NCI-H187 (cell line): ENCODE measurements around the gene LRCH1.

Source experiments
- DNase-seq, 2 experiments: peaks; one replicate each; lab custom pipeline; 2025; lab: John Stamatoyannopoulos, UW

LRCH1 gene

DNA sequence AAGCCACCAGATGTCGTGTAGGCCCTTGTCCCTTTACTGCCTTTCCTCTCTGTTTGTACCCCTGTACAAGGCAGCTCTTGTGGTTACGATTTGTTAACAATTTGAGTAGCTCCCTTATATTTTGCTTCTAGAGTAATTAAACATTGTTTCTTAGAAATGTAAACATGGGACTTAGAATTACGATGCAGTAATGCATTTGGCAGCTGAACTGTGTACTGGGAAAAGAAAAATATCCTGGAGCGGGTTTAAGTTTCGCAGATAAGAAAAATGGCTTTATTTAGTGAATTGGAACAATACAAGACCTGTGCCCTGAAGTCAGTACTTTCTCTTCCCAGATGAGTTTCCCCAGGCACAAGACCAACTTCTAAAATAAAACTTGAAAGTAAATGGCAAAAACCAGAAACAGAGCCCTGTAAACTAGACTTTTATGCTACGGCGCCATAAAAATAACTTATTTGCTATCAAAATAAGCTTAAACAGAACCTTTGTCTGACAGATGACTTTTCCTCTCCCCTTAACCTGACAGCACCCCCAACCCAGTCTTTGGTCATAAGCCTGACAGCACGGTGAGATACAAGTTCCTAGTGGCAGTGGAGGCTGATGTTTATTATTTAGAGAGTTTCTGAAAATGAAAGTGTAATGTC lies 63.0 kb downstream of the LRCH1 start:
- no peak for DNase-seq

DNA sequence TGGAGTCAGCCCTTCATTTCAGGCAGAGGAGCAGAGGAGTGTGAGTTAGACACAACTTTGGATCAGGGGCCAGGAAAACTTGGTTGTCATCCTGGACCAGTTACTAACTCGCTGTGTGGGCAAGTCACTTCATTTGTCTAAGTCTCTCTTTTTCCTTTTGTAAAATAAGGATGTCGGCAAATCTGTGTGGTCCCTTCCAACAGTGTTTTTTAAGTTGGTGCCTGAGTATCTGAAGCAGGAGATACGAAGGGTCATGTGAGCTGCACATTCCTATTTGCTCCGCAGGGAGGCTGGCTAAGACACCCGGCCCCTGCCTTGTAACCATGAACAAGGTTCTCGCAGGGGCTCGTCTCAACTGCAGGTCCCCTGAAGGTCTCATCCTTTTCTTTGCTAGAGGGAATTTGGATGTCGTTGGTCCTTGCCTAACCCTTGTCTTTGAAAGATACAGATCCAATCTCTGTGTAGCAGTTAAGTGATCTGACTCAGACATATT lies 64.3 kb downstream of the LRCH1 start:
- DNase-seq = no peak

DNA sequence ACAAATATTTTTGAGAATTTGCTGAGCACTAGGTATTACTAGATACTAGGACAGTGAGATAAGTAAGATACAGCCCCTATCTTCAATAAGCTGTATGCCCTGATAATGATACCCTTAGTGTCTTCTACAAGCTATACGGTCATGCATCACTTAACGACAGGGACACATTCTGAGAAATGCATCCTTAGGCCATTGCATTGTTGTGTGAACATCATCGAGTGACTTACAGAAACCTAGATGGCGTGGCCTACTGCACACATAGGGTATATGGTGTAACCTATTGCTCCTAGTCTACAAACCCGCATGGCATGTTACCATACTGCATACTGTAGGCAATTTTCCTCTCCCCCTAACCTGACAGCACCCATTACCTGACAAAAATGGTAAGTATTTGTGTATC lies 64.9 kb downstream of the LRCH1 start:
- no peak for DNase-seq

DNA sequence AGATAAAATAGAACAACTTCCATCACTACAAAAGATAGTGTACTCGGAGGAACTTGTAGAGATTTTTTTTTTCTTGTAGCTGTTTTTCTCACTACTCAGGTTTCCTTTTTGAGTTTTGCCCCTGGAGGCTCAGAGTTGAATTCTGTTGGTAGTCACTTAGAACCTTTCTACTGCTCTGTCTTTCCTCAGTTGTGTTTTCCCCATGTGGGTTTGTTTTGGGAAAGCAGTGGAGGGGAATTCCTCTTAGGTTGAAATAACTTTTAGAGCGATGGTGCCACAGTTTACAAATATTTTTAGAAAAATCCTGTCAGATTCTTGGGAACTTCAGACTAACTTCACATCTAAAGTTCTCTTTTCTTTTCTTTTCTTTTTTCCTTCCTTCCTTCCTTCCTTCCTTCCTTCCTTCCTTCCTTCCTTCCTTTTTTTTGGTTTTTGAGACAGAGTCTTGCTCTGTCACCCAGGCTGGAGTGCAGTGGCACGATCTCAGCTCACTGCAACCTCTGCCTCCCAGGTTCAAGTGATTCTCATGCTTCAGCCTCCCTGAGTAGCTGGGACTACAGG lies 65.8 kb downstream of the LRCH1 start:
- no peak for DNase-seq

DNA sequence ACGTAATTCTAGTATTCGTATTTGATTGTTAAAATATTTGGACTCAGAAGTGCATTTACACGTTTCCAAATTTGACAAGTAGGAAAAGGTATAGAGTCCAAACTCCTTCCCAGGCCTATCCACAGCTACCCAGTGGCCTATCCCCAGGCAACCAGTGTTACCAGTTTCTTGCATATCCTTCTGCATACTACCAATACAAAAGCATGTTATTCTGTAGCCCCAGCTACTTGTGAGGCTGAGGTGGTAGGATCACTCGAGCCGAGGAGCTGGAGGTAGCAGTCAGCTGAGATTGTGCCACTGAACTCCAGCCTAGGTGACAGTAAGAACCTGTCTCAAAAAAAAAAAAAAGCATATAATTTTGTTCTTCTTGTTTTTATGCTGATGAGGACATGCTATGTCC lies 67.1 kb downstream of the LRCH1 start:
- DNase-seq = no peak

DNA sequence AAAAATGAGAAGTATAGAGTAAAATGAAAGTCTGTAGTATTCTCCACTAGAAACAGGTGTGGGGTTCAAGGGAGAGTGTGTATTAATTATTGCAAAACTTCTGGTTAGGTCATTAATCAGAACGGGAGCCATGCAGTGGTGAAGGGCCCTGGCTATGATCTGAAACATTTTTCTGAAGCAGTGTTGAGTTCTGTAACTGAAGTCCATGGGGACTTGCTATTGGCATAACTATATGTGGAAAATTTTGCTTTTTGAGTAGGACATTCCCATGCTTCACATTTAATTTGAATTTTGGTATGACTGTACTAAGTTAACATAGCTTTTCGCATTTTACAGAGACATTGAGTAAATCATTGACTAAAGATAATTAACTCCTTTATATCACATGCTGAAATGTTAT lies 67.5 kb downstream of the LRCH1 start:
- DNase-seq = no peak

DNA sequence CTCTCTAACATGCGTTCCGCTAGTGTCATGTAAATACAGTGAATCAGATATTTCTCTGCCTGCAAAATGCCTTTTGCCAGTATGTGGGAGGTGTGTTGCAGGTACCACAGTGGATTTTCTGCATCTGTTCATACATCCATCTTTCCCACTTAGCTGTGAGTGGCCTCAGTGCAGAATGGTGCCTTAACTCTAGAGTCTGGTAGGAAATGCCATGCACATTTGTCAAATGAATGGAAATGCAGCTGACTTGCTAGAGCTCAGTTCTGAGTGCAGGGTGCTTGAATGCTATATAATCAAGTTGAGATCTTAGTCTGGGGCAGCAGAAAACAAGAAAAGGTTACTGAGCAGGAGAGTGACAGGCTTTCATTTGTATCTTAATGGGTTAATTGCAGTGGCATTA lies 68.2 kb downstream of the LRCH1 start:
- DNase-seq = no peak

DNA sequence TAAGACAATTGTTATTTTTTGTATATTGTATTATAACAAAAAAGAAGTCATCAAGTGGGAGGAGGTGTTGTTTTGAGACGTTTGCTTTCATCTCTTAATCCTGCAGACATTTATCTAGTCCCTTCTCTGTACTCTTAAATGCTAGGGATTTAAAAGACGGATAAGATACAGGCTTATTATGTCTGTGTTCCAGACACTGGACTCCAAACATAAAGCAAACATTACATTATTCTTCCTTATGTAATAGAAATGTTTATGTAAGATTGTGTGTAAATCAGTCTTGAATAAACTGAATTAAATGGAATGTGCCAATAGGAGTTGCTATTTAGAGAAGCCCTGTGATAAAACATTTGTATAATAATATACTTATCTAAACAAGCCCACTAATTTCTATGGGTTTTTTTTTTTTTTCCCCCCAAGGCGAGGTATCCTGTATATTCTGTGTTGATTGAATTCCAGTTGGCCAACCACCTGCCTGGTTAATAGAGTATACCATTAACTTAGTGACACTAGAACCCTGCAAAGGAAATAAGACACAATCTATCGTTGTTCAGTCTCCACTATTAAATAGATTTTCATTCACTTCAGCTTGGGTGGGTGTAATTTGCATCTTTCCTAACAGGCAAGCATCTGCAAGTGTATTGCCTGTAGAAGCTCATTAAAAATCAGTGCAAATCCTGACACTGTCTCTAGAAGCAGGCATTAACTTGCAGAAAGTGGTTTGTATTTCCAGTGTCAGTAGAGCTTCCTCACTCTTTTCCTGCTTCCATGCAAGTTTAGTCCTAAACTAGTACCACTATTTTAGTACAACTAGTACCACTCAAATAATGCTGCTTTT lies 69.0 kb downstream of the LRCH1 start:
- no peak for DNase-seq

DNA sequence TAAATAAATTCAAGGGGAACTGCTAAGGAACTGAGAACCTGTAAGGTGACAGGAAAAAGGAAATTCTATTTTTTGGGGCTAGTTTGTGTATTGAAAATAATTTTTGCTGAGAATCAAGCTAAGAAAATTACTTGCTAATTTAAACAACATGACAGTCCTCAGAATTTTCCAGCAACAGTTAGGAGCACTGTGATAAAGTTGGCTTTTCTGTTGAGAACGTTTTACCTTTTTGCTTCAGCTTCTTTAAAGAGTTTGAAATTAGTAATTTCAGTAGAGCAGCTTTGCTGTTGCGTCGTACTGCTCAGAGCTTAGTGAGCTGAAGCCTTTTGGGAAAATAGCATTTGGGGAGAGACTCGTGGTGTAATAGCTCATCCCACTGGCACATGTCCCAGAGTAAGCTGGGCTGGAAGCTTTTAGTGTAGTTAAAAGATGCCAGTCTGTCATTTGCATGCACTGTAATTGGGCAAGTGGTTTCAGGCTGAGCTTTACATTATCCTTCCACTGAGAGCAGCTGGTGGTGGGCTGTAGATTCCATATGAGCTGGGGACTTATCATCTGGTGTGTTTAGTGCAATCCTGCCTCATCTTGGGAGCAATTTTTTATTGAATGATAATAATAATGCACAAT lies 69.8 kb downstream of the LRCH1 start:
- DNase-seq = no peak

DNA sequence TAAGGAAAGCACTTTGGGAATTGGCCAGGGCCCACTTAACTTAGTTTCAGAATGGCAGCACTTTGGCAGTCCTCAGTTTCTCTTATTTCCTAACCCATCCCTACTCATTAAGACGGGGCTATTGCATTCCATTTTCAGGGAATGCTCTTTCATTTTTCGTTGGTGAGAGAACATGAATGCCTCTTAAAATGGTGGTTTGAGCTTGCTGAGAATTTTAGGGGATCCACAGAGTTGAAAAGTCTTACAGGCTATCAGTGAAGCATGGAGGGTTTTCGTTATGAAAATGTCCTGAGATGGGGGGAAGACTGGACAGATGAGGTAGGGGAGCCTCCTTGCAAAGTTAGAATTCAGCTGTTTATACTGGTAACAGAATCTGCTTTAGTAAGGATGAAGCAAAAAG lies 71.4 kb downstream of the LRCH1 start:
- DNase-seq = no peak

DNA sequence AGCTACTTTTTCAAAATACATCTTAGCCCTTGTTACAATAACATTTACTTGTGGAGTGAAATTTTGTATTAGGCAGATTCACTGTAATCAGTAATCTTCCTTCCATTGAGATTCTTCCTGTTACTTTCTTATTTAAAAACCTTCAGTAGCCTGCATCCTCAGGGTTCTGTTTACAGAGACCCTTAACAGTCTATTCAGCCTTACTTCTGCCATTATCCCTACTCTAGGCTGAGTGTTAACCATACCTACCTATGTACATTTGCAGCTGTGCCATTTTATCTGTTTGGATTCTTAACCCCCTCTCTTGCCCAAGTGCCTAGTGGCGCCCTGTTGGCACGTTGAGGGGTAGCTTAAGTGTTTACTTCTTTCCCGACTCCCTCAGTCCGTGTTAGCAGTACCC lies 71.9 kb downstream of the LRCH1 start:
- DNase-seq = no peak

DNA sequence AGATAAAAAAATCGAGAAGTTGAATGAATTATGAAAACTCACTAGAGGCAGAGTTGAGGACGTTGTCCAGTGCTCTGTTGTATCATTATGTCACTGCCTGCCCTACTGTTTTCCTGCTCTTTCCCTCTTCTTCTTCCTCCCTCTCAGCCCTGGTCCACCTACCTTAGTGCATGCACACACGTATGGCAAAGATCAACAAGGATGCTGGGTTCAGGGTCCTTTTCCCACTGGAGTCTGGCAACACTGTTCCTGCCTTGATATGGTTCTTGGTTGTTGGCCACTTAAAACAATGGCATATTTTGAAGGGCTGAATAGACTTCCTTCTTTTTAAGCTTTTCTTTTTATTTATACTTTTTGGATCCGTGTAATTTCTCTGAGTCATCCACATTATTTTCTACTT lies 74.5 kb downstream of the LRCH1 start:
- no peak for DNase-seq

DNA sequence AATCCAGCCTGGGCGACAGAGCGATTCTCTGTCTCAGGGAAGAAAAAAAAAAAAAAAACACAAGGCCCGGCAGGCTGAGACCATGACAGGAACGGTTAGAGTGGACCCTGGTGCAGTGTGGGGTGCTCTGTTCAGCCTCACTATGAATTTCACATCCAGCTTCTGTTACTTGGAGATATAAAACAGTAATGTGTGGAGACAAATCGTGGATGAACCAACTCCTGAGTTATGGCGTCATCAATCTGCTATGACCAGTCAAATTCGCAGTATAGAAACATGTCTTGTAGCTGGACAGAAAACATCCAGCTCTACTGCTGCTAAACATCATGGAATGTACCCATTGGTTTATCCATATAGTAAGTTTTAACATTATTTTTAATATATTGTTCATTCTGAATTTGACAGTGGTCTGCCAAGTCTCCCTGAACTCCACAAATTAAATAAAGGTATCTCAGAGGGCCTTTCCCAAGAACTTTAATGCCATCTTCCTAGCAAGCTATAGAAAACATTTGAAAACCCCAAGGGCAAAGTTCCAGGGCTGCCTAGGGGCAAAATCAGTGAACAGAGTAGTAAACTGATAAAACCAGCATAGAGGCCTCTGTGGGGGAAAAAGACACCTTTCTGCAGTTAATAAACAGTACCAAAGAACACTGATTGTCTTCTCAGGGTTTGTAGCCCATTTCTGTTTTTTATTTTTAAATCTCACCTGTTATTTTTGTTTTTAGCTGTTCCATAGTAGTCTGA lies 75.8 kb downstream of the LRCH1 start:
- DNase-seq = no peak

DNA sequence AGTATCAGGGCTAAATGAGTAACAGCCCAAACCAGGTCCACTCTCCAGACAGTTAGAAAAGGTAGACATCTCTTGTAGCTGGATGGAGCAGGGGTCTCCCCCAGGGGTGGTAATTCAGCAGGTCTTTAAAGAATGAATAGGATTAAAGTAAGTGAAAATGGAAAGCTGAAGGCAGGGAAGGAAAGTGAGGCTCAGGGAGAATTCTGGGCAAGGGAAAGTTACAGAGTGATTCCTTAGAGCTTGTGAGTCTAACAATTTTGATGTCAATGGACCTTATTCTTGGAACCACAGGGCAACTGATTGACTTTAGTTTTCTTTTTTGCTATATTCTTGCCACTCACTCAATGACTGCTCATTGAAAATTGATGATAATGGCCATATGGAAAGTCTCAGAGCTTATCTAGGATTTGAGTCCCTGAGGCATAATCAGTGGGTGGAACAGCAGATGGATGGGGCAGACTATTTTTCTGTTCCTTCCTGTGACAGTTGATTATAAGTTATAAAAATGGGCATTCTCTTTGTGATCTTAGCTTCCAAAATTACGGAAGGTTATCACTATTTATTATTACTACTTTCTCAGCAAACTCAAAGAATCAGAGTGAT lies 76.9 kb downstream of the LRCH1 start:
- DNase-seq = no peak

DNA sequence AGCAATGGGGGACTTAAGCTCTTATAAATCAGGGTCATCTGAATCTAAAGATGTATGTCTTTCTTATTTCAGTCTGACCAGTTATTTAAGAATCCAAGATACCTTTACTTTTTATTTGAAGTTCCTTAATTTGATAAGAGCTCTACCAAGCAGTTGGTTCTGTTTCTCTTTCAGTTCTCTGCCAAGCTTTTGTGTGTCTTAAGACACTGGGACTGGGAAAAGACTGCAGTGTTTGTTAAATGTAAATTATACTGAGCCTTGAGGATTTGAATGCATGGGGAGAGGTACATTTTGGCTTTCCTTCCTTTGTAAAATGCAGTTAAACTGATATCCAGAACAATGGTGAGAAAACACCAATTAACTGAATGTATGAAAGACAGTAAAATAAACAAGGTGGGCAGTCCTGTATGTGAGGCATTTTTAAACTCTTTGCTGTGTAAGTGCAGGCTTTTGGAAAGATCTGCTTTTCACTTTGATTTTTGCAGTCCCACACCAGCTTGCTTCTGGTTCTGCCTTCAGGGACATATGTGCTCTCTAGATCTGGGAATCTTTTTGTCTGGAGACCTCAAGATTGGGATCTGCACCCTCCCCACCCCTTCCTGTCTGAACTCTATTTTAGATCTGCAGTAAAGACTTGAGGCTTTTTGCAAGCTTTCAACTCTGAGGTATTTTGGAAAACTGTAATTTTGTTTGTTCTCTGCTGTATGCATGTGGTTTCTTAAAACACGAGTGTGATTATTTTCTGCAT lies 77.6 kb downstream of the LRCH1 start:
- DNase-seq = no peak

DNA sequence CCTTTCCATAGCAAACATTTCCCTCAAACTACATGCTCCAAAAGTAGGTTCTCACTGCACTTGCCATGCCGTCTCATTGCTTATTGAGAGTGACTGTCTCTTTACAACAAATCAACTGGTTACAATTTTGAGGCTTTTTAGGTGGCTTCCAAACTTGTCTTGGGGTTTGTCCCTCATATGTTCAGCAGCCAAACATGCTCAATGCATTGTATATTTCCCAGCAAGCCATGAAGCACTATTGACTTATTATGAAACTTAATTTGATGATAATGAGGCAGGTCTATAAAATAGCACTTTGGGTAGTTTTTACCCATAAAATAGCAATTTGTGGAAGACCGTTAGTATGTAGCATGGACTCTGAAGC lies 78.2 kb downstream of the LRCH1 start:
- DNase-seq = no peak

DNA sequence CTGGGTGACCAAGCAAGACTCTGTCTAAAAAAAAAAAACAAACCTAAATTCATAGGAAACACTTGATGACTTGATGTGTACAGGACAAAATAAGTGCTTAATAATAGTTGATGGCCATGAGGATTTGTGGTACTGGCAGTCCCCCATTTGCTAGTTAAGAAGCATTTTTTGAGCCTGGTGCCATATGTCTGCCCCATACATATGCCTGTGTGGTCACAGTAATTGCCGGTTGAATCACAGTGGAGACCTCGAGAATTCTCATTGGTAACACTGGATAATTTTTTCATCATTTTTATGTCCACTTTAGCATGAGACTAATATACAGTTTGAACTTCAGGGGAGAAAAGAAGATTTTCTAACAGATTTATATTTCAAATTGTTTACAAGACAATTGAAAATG lies 79.2 kb downstream of the LRCH1 start:
- DNase-seq = no peak

DNA sequence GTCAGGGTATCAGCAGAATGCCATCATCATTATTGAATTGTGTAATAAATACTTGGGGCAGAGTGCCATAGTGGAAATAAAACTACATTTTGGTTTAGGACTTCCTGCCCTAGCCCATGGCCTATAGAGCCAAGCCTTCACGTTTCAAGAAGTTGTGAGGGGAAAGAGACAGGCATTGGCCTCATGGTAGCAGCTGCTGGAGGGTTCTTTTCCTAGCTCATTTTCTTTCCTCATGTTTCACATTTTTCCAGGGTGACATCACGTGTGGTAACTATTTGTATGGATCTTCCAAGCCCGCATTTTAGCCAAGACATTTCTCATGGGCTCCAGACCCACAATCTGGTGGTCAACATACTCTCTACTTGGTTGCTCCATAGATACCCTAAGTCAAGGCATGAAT lies 80.4 kb downstream of the LRCH1 start:
- no peak for DNase-seq

DNA sequence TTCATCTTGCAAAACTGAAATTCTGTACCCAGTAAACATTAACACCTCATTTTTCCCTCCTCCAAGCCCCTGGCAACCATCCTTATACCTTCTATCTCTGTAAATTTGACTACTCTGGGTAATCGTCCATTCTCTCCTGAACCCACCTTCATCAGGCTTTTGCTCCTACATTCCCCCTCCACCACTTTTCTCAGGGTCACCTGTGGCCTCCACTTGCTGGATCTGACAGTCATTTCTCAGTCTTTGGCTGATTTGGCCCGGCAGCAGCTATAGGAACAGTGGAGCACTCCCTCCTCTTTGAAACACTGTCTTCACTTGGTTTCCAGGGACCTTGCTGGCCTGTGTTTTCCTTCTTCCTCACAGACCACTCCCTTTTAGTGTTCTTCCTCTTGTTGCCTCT lies 83.5 kb downstream of the LRCH1 start:
- DNase-seq = no peak

DNA sequence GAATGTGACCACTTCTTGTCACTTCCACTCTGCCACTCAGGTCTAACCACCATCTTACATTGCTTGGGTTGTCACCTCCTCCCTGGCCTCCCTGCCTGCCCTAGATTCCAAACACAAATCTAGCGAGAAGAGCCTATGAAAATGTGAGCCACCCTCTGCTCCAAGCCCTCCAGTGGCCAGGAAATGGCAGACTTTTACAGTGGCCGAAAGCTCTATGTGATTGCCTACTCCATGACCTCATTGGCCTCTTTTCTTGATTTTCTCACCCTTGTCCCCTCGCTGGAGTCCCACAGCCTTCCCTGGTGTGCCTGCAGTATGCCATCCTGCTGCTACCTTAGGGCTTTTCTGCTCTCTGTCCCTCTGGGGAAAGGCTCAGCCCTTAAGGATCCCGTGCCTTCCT lies 84.2 kb downstream of the LRCH1 start:
- DNase-seq = no peak

DNA sequence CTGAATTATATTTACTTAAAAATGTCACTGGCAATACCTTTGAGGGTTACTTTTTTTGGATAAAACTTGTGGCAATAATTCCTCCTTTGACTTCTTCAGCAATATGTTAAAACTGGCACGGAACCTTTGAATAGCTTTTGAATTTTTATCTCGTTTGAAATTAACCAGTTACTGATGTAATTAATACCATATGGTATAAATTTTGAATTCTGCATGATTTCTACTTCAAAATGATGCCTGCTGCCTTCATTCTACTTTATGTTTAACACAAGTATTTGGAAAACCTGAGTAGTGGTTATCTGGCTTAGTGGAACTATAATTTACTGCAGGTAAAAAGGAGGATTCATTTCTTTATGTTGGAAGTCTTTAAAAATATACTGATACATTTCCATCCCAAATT lies 85.3 kb downstream of the LRCH1 start:
- no peak for DNase-seq
